Measurements from ENCODE around the gene GUCA2A.

Gene GUCA2A

DNA sequence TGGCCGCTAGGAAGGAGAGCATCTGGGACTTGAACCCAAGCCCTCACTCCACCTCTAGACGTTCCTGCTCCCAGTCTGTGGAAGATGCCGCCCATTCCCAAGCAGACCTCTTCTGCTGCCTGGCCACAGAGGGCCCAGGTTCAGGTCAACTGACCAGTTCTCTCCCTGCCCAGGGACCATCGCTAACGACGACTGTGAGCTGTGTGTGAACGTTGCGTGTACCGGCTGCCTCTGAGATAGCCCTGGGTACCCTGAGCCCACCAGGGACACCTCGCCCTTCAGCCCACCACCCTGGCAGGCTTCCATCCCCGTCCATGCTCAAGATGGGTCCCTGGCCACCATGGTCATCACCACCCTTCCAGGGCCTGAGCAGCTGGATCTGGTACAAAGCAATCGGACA, 9.2 kb downstream of the GUCA2A start:
- in situ Hi-C loops (cut with HindIII; ENCODE audit: low sequenced_read_pairs): no loop called here

- in situ Hi-C loops (cut with HindIII; ENCODE audit: low sequenced_read_pairs): no loop called here
Observed at GRCh38 chr1:42154685-42155084, 9.9 kb downstream of the GUCA2A start.

- in situ Hi-C loops (cut with HindIII; ENCODE audit: low sequenced_read_pairs): no loop called here
Observed at GRCh38 chr1:42153624-42154023, 10.9 kb downstream of the GUCA2A start.

GRCh38 chr1:42152907-42153600, 11.5 kb downstream of the GUCA2A start, which contains the start of gene GUCA2B:
Gene GUCA2B (plus strand): TSS chr1:42153410. CDS start chr1:42153451, 41 bp downstream.
- in situ Hi-C loops (cut with HindIII; ENCODE audit: low sequenced_read_pairs): no loop called here

- in situ Hi-C loops (cut with HindIII; ENCODE audit: low sequenced_read_pairs): no loop called here
Observed at GRCh38 chr1:42152119-42152518, 12.4 kb downstream of the GUCA2A start.

GRCh38 chr1:42150651-42151050, 13.9 kb downstream of the GUCA2A start:
- in situ Hi-C loops (cut with HindIII; ENCODE audit: low sequenced_read_pairs): no loop called here

- in situ Hi-C loops (cut with HindIII; ENCODE audit: low sequenced_read_pairs): no loop called here
Observed at GRCh38 chr1:42148166-42148565, 16.4 kb downstream of the GUCA2A start.

GRCh38 chr1:42146626-42147320, 17.8 kb downstream of the GUCA2A start:
- in situ Hi-C loops (cut with HindIII; ENCODE audit: low sequenced_read_pairs): no loop called here

DNA sequence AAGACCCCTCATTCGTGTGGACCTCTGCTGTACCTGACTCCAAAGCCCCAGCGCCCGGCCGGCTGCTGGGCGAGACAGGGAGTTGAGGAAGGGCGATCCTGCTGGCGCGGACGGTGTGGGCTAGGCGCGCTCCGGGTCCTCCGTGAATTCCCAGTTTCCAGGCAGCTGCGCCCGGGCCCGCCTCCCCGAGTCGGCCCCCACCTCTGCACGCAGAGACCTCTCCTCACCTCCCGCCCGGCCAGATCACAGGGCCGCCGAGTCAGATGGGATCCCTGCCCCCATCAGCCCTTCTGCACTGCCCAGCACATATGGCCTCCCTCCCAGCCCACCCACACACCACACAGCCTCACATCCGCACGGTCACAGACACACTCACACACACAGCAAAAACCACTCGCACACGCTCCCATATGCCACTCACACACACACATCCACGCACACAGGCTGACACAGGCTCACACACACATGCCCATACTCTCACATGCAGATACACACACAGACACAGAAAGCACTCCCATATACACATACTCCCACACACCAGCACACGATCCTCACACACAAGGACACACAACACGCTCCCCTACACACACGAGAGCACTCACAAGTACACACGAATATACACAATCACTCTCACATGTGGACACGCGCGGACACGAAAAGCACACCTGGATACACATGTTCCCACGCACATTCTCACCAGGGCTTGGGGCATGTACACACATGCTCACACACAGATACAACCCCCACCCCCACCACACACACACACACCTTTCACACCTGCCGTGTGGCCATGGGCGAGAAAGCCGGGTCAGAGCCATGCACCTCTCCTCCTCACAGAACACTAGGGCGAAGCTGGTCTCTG, 18.6 kb downstream of the GUCA2A start:
- in situ Hi-C loops (cut with HindIII; ENCODE audit: low sequenced_read_pairs): no loop called here

GRCh38 chr1:42145389-42145716, 19.2 kb downstream of the GUCA2A start:
- in situ Hi-C loops (cut with HindIII; ENCODE audit: low sequenced_read_pairs): no loop called here

DNA sequence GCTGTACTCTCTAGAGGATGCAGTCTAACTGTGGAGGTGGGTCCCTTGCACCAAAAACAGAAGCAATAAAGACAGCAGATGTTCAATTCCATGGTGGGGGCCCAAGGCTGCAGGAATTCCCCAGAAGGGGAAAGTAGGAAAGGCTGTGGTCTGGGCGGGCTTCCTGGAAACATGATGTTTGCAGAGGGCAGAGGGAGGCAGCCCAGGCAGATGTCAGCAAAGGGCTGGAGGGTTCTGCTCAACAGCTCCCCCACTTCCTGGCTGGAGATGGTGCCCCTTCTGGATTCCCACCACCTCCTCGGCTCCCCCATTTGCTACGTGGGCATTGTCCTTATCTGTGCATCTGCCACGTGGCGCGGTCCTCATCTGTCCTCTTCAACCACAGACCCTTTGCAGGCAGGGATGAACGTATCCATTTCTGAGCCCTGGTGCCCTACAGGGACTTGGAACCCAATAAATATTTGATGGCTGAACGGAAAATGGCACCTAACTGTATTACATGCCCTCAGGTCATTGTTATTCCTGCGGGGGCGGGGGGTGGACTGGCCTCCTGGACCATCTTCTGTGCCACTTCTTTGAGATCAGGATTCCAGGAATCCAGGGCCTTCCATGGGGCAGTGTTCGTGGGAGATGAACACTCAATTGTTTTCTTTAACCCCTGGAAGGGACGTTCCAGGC, 19.7 kb downstream of the GUCA2A start:
- in situ Hi-C loops (cut with HindIII; ENCODE audit: low sequenced_read_pairs): no loop called here

- in situ Hi-C loops (cut with HindIII; ENCODE audit: low sequenced_read_pairs): no loop called here
Observed at GRCh38 chr1:42143896-42144710, 20.4 kb downstream of the GUCA2A start.

DNA sequence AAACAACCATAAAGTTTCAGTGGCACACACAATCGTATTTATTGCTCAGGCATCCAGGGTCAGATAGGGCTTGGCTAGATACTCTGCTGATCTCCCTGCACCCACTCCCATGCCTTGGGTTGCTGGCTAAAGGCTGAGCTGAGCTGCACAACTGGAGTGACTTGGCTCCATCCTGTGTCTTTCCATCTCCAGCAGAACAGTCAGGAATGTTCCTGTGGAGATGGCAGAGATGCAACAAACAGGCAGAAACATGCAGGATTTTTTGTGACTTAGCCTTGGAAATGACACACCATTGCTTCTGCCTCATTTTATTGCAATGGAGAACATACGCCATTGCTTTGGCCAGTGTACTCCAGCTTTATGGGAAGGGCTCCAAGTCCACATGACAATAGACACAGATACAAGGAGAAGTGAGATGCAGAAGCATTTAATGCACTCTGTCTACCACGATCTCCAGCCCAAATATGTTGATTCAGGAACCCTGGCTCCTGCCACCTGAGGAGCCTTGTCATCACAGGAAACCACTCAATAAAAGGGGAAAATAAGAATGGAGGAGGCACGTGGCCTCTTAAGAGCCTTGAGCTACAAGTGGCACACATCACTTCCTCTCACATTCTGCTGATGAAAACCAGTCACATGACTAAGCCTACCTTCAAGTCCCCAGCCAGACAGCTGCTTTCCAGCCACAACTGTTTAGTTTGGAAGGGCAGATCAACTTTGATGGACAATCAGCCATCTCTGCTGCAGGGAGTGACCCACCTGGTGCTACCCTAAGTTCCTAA, 21.5 kb downstream of the GUCA2A start:
- in situ Hi-C loops (cut with HindIII; ENCODE audit: low sequenced_read_pairs): no loop called here

- in situ Hi-C loops (cut with HindIII; ENCODE audit: low sequenced_read_pairs): no loop called here
Observed at GRCh38 chr1:42141978-42142377, 22.6 kb downstream of the GUCA2A start.

GRCh38 chr1:42140191-42140590, 24.4 kb downstream of the GUCA2A start:
- in situ Hi-C loops (cut with HindIII; ENCODE audit: low sequenced_read_pairs): no loop called here

DNA sequence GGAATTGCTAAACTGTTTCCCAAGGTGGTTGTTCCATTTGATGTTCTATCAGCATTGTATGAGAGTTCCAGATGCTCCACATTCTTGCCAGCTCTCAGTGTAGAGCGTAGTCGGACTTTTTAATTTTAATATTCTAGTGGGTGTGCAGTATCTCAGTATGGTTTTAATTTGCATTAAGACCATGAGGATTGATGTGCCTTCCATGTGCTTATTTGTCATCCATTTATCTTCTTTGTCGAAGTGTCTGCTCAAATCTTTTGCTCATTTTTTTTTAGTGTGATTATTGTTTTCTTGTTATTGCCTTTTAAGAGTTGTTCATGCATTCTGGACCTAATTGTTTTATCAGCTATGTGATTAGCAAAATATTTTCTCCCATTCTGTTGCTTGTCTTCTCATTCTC, 25.1 kb downstream of the GUCA2A start:
- in situ Hi-C loops (cut with HindIII; ENCODE audit: low sequenced_read_pairs): no loop called here

- in situ Hi-C loops (cut with HindIII; ENCODE audit: low sequenced_read_pairs): no loop called here
Observed at GRCh38 chr1:42138586-42138985, 26.0 kb downstream of the GUCA2A start.

GRCh38 chr1:42137766-42138165, 26.8 kb downstream of the GUCA2A start:
- in situ Hi-C loops (cut with HindIII; ENCODE audit: low sequenced_read_pairs): no loop called here

GRCh38 chr1:42136466-42136865, 28.1 kb downstream of the GUCA2A start:
- in situ Hi-C loops (cut with HindIII; ENCODE audit: low sequenced_read_pairs): no loop called here

DNA sequence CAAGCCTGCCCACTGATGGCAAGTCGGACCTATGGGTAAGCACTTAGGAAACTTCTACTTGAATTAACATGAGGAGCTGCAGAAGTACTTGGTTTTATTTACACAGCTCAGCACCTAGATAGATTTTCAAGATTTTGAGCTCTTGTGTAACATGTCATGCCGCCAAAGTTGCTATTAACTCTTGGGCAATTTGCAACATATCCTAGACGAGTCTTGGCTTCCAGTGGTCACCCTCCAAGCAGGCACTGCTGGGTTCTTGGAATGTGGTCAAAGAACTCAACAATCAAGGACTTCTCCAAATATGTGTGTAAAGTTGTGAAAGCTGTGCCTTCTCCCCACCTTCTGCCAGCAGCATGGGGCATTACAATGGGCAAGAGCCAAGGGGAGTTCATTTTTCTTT, 29.1 kb downstream of the GUCA2A start:
- in situ Hi-C loops (cut with HindIII; ENCODE audit: low sequenced_read_pairs): no loop called here

Data from DLD1 (cell line).